Measurements from ENCODE around the gene GBP1.

- TF ChIP-seq, protein P1, sequence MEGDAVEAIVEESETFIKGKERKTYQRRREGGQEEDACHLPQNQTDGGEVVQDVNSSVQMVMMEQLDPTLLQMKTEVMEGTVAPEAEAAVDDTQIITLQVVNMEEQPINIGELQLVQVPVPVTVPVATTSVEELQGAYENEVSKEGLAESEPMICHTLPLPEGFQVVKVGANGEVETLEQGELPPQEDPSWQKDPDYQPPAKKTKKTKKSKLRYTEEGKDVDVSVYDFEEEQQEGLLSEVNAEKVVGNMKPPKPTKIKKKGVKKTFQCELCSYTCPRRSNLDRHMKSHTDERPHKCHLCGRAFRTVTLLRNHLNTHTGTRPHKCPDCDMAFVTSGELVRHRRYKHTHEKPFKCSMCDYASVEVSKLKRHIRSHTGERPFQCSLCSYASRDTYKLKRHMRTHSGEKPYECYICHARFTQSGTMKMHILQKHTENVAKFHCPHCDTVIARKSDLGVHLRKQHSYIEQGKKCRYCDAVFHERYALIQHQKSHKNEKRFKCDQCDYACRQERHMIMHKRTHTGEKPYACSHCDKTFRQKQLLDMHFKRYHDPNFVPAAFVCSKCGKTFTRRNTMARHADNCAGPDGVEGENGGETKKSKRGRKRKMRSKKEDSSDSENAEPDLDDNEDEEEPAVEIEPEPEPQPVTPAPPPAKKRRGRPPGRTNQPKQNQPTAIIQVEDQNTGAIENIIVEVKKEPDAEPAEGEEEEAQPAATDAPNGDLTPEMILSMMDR (IDR thresholded peaks at IDR 0.05) = no peak
- no peak for TF ChIP-seq POLR2A (IDR thresholded peaks at IDR 0.05)
Observed at GRCh38 chr1:89008511-89008910, 56.5 kb downstream of the GBP1 start.
